Ishikawa (cell line): ENCODE results near the gene CNNM2.

ENCODE experiments used
- CEBPB ChIP-seq: IDR thresholded peaks from 2 replicates; pipeline ENCODE4 v1.6.1; 2012
- CREB1 ChIP-seq: IDR thresholded peaks from 2 replicates; pipeline ENCODE4 v1.6.1; 2012; ENCODE audit warnings: low read depth
- EGR1 ChIP-seq: IDR thresholded peaks from 2 replicates; pipeline ENCODE4 v1.6.1; 2012
- EP300 ChIP-seq: IDR thresholded peaks from 2 replicates; pipeline ENCODE4 v1.6.1; 2012; ENCODE audit warnings: borderline replicate concordance
- FOXM1 ChIP-seq: IDR thresholded peaks from 2 replicates; pipeline ENCODE4 v1.6.1; 2012; ENCODE audit warnings: low read depth, borderline replicate concordance
- MAX ChIP-seq: IDR thresholded peaks from 2 replicates; pipeline ENCODE4 v1.6.1; 2012
- NFIC ChIP-seq: IDR thresholded peaks from 2 replicates; pipeline ENCODE4 v1.6.1; 2012
- RAD21 ChIP-seq: IDR thresholded peaks from 2 replicates; pipeline ENCODE4 v1.6.1; 2012; ENCODE audit warnings: low read depth
- REST ChIP-seq: IDR thresholded peaks from 2 replicates; pipeline ENCODE4 v1.6.1; 2012; ENCODE audit warnings: low read depth, mild to moderate bottlenecking
- TAF1 ChIP-seq: IDR thresholded peaks from 2 replicates; pipeline ENCODE4 v1.6.1; 2012; ENCODE audit warnings: low read depth, mild to moderate bottlenecking
- TCF12 ChIP-seq: IDR thresholded peaks from 2 replicates; pipeline ENCODE4 v1.6.1; 2012; ENCODE audit warnings: low read depth
- TEAD4 ChIP-seq: IDR thresholded peaks from 2 replicates; pipeline ENCODE4 v1.6.1; 2012
- USF1 ChIP-seq: IDR thresholded peaks from 2 replicates; pipeline ENCODE4 v1.6.1; 2012
- YY1 ChIP-seq: IDR thresholded peaks from 2 replicates; pipeline ENCODE4 v1.6.1; 2012; ENCODE audit warnings: low read depth
- ZBTB7A ChIP-seq: IDR thresholded peaks from 2 replicates; pipeline ENCODE4 v1.6.1; 2012; ENCODE audit warnings: low read depth

Gene CNNM2

GRCh38 chr10:102917962-102918816, at the start of gene CNNM2:
CNNM2 (plus strand) TSS chr10:102918294; CDS start chr10:102918481, 187 bp downstream.
- peak; percentile 92 for TF ChIP-seq EGR1
- peak; percentile 45; the same call in 1 of the 2 replicates for TF ChIP-seq TCF12
- TF ChIP-seq TAF1: peak; percentile 99
- peak; percentile 53; the same call in 1 of the 2 replicates for TF ChIP-seq TEAD4
- TF ChIP-seq ZBTB7A: no peak; the same call in 1 of the 2 replicates
- peak; percentile 38 for TF ChIP-seq CREB1
- TF ChIP-seq FOXM1: no peak
- TF ChIP-seq NFIC: 0 out of 2 replicates have a peak, but pooled peaks have one; percentile 2
- no peak; the same call in 1 of the 2 replicates for TF ChIP-seq EP300
- TF ChIP-seq CEBPB: no peak; the same call in 1 of the 2 replicates
- TF ChIP-seq RAD21: no peak; the same call in 1 of the 2 replicates
- TF ChIP-seq MAX: peak; percentile 97
- TF ChIP-seq USF1: peak; percentile 83
- TF ChIP-seq YY1: peak; percentile 100
- 0 out of 2 replicates have a peak, but pooled peaks have one; percentile 23 for TF ChIP-seq REST

- TF ChIP-seq REST: no peak
- no peak for TF ChIP-seq TCF12
- TF ChIP-seq YY1: no peak
- TF ChIP-seq RAD21: no peak
- no peak for TF ChIP-seq TAF1
- TF ChIP-seq CEBPB: no peak
- no peak for TF ChIP-seq EP300
- no peak for TF ChIP-seq TEAD4
- TF ChIP-seq FOXM1: no peak
Observed at GRCh38 chr10:102868911-102869257, 49.2 kb upstream of the CNNM2 start.

GRCh38 chr10:102869258-102870198, 48.6 kb upstream of the CNNM2 start, which contains the start of gene AS3MT:
AS3MT (plus strand) TSS chr10:102869470; CDS start chr10:102869593, 123 bp downstream.
- TF ChIP-seq YY1 (no peak), MAX (peak; percentile 61), REST (no peak), CEBPB (no peak), TCF12 (no peak), EP300 (no peak), ZBTB7A (peak; percentile 88; the same call in 1 of the 2 replicates), NFIC (no peak), RAD21 (no peak), EGR1 (no peak)
